Left kidney (tissue), 8 donors: ENCODE measurements around the gene TAAR8. TPM values are rescaled to one million over a fixed set of nuclear protein-coding genes. Genes with fewer than 3 reads are reported as not detected.
"Not testable (repeated sequence)": the region's sequence is repeated elsewhere in the genome, so short reads cannot be mapped to it uniquely, and the experiment has no call there.

Experiments used
- DNase-seq: peaks from one replicate; pipeline ENCODE4 v3.0.0-alpha.2; 2013
- long read RNA-seq, 8 donors: transcript quantifications; one replicate each; lab custom pipeline, GENCODE V29; 2026
- polyA plus RNA-seq: library from polyadenylated mRNA; unstranded; fragments of 120-200 nt; gene quantifications from one replicate; pipeline ENCODE4 v1.2.1, GENCODE V29; 2013; ENCODE audit not compliant: insufficient read length

Gene TAAR8, protein sequence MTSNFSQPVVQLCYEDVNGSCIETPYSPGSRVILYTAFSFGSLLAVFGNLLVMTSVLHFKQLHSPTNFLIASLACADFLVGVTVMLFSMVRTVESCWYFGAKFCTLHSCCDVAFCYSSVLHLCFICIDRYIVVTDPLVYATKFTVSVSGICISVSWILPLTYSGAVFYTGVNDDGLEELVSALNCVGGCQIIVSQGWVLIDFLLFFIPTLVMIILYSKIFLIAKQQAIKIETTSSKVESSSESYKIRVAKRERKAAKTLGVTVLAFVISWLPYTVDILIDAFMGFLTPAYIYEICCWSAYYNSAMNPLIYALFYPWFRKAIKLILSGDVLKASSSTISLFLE
- polyA plus RNA-seq: not detected
- long read RNA-seq, donor 1: 0 reads
- long read RNA-seq, donor 2: 0 reads
- long read RNA-seq, donor 3: 0 reads
- long read RNA-seq, donor 4: 0 reads
- long read RNA-seq, donor 5: 0 reads
- long read RNA-seq, donor 6: 0 reads
- long read RNA-seq, donor 7: 0 reads
- long read RNA-seq, donor 8: 0 reads

- no peak for DNase-seq
Measured at GRCh38 chr6:132552372-132552771, at the start of gene TAAR8. TAAR8 (plus strand) TSS chr6:132552672; CDS start chr6:132552693, 21 bp downstream.

- no peak for DNase-seq
Measured at GRCh38 chr6:132504757-132505156, 47.7 kb upstream of the TAAR8 start.

DNA sequence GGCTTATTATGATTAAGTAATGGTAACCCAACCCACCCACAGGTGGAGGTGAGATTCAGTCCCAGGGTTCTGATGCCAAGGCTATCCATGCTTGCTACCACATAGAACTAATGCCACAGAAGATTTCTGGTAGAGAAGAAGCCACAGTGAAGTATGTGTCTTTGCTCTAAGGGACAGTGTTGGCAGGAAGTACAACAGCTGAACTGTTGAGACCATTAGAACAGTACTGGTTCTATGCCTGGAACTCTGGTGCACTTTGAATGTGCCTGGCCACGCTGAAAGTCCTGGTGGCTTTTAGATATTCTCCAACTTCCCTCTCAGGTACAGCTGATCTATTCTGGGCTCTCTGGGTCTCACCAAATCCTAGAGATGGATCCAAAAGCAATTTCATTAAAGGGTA is 47.3 kb upstream of the TAAR8 start:
- no peak for DNase-seq

DNA sequence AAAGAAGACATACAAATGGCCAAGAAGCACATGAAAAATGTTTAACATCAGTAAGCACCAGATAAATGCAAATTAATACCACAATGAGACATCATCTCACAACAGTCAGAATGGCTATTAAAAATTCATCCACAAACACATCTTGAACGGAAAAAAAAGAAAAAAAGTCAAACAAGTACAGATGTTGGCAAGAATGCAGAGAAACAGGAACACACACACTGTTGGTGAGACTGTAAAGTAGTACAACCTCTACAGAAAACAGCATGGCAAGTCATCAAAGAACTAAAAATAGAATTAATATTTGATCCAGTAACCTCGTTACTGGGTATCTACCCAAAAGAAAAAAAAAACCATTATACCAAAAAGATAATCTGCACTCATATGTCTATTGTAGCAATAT is 46.0 kb upstream of the TAAR8 start:
- no peak for DNase-seq

- DNase-seq: no peak
Measured at GRCh38 chr6:132506869-132507808, 45.3 kb upstream of the TAAR8 start.

GRCh38 chr6:132511210-132511830 is 41.2 kb upstream of the TAAR8 start:
- no peak for DNase-seq

DNA sequence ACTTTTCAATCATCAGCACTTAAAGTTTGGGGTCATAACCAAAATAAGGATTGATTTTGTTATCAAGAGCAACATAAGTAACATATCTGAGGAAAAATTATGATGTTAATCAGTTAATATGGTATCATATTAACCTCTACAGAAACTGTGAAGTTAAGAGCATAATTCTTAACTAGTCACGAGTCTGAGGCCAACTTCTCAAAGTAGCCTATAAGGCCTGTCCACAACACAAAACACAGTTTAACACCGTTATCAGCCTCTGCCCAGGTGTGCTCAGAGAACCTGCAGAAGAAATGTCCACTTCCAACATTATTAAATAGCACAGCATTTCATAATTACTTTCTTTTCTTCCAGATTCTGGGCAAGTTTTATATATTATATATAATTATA is 40.6 kb upstream of the TAAR8 start:
- DNase-seq: no peak

GRCh38 chr6:132512342-132512637 is 40.2 kb upstream of the TAAR8 start:
- DNase-seq: no peak

- peak; percentile 90 for DNase-seq
Measured at GRCh38 chr6:132512638-132513632, 39.5 kb upstream of the TAAR8 start, which contains the start of gene STX7. STX7 (minus strand) TSS chr6:132513116; CDS start chr6:132503530, 9,586 bp downstream.

DNA sequence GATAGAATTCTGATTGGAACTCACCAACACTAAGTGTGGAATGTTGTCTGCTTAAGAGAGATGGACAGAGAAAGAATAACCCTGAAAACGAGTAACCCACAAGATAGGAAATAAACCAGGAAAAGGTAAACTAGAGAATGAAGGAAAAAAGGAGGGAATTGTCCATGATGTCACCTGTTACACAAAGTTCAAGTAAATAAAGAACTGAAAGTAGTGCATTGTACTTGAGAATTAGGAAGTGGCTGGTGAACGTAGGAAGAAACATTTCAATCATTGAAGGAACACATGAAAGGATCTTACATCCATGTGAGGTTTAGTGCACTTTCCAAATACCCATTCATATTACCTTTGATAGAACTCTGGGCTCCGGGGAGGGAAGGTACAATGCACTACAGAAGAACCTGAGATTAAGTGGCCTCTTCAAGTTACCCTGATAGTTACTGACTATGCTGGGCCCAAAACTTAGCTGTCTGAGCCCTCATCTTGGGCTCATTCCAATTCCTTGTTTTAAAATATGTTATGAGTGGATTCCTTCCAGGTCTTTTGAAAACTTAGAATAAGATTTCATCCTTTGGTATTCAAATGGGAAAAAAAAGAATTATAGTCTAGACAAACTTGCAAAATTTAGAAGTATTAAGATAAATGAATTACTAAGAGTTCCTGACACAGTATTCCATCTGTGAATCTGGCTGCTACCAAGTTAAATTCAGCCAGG is 38.5 kb upstream of the TAAR8 start:
- DNase-seq: no peak

DNA sequence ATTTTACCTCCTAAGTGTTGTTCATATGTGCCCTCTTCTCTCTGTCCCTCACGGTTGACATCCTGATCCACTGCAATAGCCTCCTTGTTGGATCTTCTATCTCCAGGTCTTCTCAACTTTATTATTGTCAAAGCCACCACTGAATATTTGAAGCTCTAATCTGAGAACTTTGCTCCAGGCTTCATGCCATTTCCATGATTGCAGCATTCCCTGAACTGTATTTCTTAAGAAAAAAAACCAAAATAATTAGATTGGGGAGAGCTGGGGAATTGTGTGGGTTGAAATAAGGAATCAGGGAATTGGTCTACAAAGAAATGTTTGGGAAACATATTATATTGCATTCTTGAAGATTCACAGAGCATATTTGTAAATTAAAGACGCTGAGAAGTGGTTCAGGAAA is 37.1 kb upstream of the TAAR8 start:
- no peak for DNase-seq

- DNase-seq: no peak
Measured at GRCh38 chr6:132520953-132521352, 31.5 kb upstream of the TAAR8 start.

DNA sequence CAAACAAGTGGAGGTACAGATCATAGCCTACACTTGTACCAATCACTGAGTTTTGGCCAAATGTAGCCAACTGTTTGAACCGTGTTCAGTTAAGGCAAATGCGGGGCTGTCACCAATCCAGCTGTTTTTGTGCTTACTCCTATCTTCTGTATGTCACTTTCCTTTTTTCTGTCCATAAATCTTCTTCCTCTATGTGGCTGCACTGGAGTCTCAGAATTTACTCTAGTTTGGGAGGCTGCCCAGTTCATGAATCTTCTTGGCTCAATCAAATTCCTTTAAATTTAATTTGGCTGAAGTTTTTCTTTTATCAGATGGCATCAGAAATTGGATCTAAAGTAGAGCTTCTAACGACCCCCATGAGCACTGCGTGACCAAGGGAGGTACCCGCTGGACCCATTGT is 27.8 kb upstream of the TAAR8 start:
- DNase-seq: no peak

GRCh38 chr6:132525866-132526265 is 26.6 kb upstream of the TAAR8 start:
- DNase-seq: no peak

GRCh38 chr6:132526461-132526860 is 26.0 kb upstream of the TAAR8 start:
- DNase-seq: no peak

- DNase-seq: no peak
Measured at GRCh38 chr6:132527791-132528190, 24.7 kb upstream of the TAAR8 start.

DNA sequence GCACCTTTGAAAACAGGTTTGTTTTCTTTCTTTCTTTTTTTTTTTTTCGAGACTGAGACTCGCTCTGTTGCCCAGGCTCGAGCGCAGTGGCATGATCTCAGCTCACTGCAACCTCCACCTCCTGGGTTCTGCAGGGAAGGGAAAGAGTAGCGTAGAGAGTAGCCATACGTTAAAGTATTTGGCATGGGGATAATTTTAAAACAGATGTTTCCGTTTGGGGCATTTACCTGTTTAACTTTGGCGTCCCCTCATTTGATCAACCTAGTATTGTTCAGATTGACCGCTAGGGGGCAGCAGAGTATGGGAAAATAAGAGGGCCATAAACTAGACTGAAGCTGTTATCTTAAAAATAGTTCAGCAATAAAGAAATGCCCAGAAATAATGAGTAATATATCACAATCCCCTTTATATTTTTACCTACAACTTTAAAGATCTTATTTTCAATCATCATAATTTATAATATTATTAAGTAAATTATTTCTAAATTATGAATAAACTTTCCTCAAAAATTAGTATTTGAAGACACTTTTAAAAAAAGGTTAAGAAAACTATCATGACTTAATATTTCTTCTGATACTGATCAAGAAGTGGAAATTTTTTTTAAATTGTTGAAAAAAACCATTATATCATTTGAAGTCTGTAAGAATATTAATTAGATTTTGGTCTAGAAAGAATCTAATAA is 22.0 kb upstream of the TAAR8 start:
- peak; percentile 74 for DNase-seq

DNA sequence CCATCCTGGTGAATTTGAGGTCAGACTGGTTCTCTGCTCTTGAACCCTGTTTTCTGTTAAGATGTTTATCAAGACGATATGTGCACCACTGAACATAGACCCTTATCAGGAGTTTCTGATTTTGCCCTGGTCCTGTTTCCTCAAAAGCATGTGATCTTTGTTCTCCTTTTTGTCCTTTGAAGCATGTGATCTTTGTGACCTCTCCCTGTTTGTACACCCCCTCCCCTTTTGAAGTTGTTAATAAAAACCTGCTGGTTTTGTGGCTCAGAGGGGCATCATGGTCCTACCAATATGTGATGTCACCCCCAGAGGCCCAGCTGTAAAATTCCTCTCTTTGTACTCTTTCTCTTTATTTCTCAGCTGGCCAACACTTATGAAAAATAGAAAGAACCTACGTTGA is 17.9 kb upstream of the TAAR8 start:
- not testable (repeated sequence) for DNase-seq

- no peak for DNase-seq
Measured at GRCh38 chr6:132537145-132537544, 15.3 kb upstream of the TAAR8 start.

DNA sequence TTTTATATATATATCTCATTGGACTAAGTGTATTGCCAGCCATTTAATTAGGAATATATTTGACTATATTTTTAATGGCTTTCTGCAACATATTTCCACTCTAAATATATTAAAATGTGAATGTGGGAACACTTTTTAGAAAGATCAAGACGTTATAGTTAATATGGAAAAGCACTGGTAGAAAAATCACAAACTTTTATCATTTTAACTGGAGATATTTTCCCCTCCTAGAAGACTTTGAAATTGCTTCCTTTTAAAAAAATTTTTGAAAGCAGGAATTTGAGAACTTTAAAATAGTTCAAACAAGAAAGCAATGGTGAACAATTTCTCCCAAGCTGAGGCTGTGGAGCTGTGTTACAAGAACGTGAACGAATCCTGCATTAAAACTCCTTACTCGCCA is 14.5 kb upstream of the TAAR8 start, which contains the start of gene TAAR9:
Gene TAAR9, plus strand, starts transcription at position 301 of the 400 bp plus-strand sequence. Its CDS starts 13 bp downstream, at position 314.
- DNase-seq: no peak
